Naive thymus-derived CD4-positive, alpha-beta T cell (primary cell): Measurements from ENCODE around the gene WDR53. TPM values are rescaled to one million over a fixed set of nuclear protein-coding genes. Genes with fewer than 3 reads are reported as not detected.

Experiments used
- polyA plus RNA-seq, 2 donors: library from polyadenylated mRNA; unstranded; fragments of 300-500 nt; fragmentation: Illumina TruSeq; gene quantifications; one replicate each; pipeline ENCODE4 v1.2.3, GENCODE V29; 2021
- total RNA-seq, 6 experiments: library from RNA in 5 of 6; stranded (reverse) in 5 of 6; gene quantifications; 1 replicate in 5 of 6; 2 replicates in 1 of 6; pipeline ENCODE4 v1.2.3 and lab custom pipeline; 2021 to 2026

The WDR53 gene
- total and polyA plus RNA-seq, 7 experiments from 2014 or later = 11.9 to 31.5 (median 22.7) TPM

Other genes starting within 250 kb of the WDR53 start
- gene TM4SF19, start 230.2 kb downstream of the WDR53 start, total RNA-seq = 1 to 10 TPM in 3 of 5 experiments, not detected in 2; 1.0 to 1.3 (median 1.3) TPM
- under 1 TPM; 0.14 to 0.34 TPM for gene TM4SF19, start 230.2 kb downstream of the WDR53 start, polyA plus RNA-seq
- 10 to 100 TPM; 52.6 to 90.6 (median 77.0) TPM for gene UBXN7, start 136.1 kb downstream of the WDR53 start, total RNA-seq
- gene UBXN7, start 136.1 kb downstream of the WDR53 start, polyA plus RNA-seq = 10 to 100 TPM; 30.2 to 30.9 TPM
- 10 to 100 TPM; 21.2 to 55.9 (median 35.9) TPM for gene RNF168, start 64.8 kb downstream of the WDR53 start, total RNA-seq
- 10 to 100 TPM in 1 of 2 donors, 1 to 10 TPM in 1; 8.5 to 12.1 TPM for gene RNF168, start 64.8 kb downstream of the WDR53 start, polyA plus RNA-seq
- gene SMCO1, start 53.2 kb downstream of the WDR53 start, total RNA-seq = not detected
- gene SMCO1, start 53.2 kb downstream of the WDR53 start, polyA plus RNA-seq = not detected
- 10 to 100 TPM in 1 of 5 experiments, 1 to 10 TPM in 4; 2.8 to 15.9 (median 7.1) TPM for gene FBXO45, start 106 bp upstream of the WDR53 start, total RNA-seq
- 1 to 10 TPM; 1.2 to 2.0 TPM for gene FBXO45, start 106 bp upstream of the WDR53 start, polyA plus RNA-seq
- 10 to 100 TPM in 4 of 5 experiments, 1 to 10 TPM in 1; 9.8 to 53.3 (median 14.2) TPM for gene NRROS, start 71.1 kb upstream of the WDR53 start, total RNA-seq
- gene NRROS, start 71.1 kb upstream of the WDR53 start, polyA plus RNA-seq = 1 to 10 TPM; 1.3 to 4.3 TPM
- 1 to 10 TPM in 4 of 5 experiments, under 1 TPM in 1; 0.96 to 8.1 (median 6.9) TPM for gene CEP19, start 143.7 kb upstream of the WDR53 start, total RNA-seq
- 10 to 100 TPM in 1 of 2 donors, 1 to 10 TPM in 1; 5.0 to 10.7 TPM for gene CEP19, start 143.7 kb upstream of the WDR53 start, polyA plus RNA-seq
- 10 to 100 TPM; 13.7 to 58.5 (median 17.3) TPM for gene PIGX, start 143.8 kb upstream of the WDR53 start, total RNA-seq
- gene PIGX, start 143.8 kb upstream of the WDR53 start, polyA plus RNA-seq = 10 to 100 TPM; 22.6 to 35.9 TPM
- gene PAK2, start 171.3 kb upstream of the WDR53 start, total RNA-seq = 10 to 100 TPM; 57.7 to 97.3 (median 79.7) TPM
- 10 to 100 TPM; 25.8 to 30.8 TPM for gene PAK2, start 171.3 kb upstream of the WDR53 start, polyA plus RNA-seq